Liver (tissue), 3 donors: Measurements from ENCODE around the gene HAUS5.

Experiments
- ATF3 ChIP-seq: IDR thresholded peaks from 2 replicates; pipeline ENCODE4 v1.6.1; 2016; ENCODE audit warnings: antibody characterized with exemption
- CTCF ChIP-seq: fragments of 150-350 bp; IDR thresholded peaks from 2 replicates; pipeline ENCODE4 v1.5.1; 2017; ENCODE audit warnings: improper control_type of control experiment, low read depth, low read length; ENCODE audit not compliant: missing input control
- FOXA1 ChIP-seq: IDR thresholded peaks from 2 replicates; pipeline ENCODE4 v1.6.1; 2016; ENCODE audit warnings: antibody characterized with exemption
- FOXA2 ChIP-seq: IDR thresholded peaks from 2 replicates; pipeline ENCODE4 v1.6.1; 2016; ENCODE audit warnings: antibody characterized with exemption
- GABPA ChIP-seq, 2 donors: IDR thresholded peaks in 1 of 2; conservative IDR thresholded peaks in 1 of 2; 2 replicates each; pipeline ENCODE4 v1.6.1; 2016; ENCODE audit warnings: antibody characterized with exemption in 2 of 2, mild to moderate bottlenecking in 1 of 2, moderate library complexity in 1 of 2
- HNF4A ChIP-seq, 2 donors: conservative IDR thresholded peaks; 2 replicates each; pipeline ENCODE4 v1.6.1; 2016; ENCODE audit warnings: antibody characterized with exemption in 2 of 2, mild to moderate bottlenecking in 2 of 2
- JUND ChIP-seq, 2 donors: IDR thresholded peaks; 2 replicates each; pipeline ENCODE4 v1.6.1; 2016; ENCODE audit warnings: antibody characterized with exemption in 2 of 2
- MAX ChIP-seq: IDR thresholded peaks from 2 replicates; pipeline ENCODE4 v1.6.1; 2016; ENCODE audit warnings: antibody characterized with exemption
- TAF1 ChIP-seq: conservative IDR thresholded peaks from 2 replicates; pipeline ENCODE4 v1.6.1; 2016; ENCODE audit warnings: antibody characterized with exemption, mild to moderate bottlenecking
- YY1 ChIP-seq: IDR thresholded peaks from 2 replicates; pipeline ENCODE4 v1.6.1; 2016; ENCODE audit warnings: antibody characterized with exemption, mild to moderate bottlenecking
- TF ChIP-seq, protein P1 (sequence below): IDR thresholded peaks from 2 replicates; pipeline ENCODE4 v1.6.1; 2016; ENCODE audit warnings: antibody characterized with exemption, mild to moderate bottlenecking
- donor health status: healthy.
- donor health status: healthy.

GRCh38 chr19:35648017-35648961 is 35.8 kb downstream of the HAUS5 start, which contains the start of gene COX6B1:
- TF ChIP-seq CTCF (no peak), TAF1 (peak; percentile 95), FOXA2 (no peak), JUND (IDR thresholded peaks at IDR 0.05) (peak; percentile 42 to 48), YY1 (peak; percentile 62), HNF4A (conservative IDR thresholded peaks at IDR 0.05) (no peak), MAX (peak; percentile 49), ATF3 (no peak), GABPA (IDR thresholded peaks at IDR 0.05 in 1 of 2, conservative IDR thresholded peaks at IDR 0.05 in 1 of 2) (peak; percentile 94 to 97), FOXA1 (no peak)
- TF ChIP-seq, protein P1, sequence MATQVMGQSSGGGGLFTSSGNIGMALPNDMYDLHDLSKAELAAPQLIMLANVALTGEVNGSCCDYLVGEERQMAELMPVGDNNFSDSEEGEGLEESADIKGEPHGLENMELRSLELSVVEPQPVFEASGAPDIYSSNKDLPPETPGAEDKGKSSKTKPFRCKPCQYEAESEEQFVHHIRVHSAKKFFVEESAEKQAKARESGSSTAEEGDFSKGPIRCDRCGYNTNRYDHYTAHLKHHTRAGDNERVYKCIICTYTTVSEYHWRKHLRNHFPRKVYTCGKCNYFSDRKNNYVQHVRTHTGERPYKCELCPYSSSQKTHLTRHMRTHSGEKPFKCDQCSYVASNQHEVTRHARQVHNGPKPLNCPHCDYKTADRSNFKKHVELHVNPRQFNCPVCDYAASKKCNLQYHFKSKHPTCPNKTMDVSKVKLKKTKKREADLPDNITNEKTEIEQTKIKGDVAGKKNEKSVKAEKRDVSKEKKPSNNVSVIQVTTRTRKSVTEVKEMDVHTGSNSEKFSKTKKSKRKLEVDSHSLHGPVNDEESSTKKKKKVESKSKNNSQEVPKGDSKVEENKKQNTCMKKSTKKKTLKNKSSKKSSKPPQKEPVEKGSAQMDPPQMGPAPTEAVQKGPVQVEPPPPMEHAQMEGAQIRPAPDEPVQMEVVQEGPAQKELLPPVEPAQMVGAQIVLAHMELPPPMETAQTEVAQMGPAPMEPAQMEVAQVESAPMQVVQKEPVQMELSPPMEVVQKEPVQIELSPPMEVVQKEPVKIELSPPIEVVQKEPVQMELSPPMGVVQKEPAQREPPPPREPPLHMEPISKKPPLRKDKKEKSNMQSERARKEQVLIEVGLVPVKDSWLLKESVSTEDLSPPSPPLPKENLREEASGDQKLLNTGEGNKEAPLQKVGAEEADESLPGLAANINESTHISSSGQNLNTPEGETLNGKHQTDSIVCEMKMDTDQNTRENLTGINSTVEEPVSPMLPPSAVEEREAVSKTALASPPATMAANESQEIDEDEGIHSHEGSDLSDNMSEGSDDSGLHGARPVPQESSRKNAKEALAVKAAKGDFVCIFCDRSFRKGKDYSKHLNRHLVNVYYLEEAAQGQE, result peak; percentile 87
